GM12875 (cell line): ENCODE results near the gene GRIFIN.

Source experiments
- H3K4me3 ChIP-seq: one replicate; pipeline ENCODE4 v1.5.1; 2011; ENCODE audit warnings: low read depth, low read length, control low read depth
- CTCF ChIP-seq: IDR thresholded peaks from 2 replicates; pipeline ENCODE4 v1.5.1; 2011; ENCODE audit warnings: low read depth, mild to moderate bottlenecking, control low read depth, inconsistent platforms, low read length, moderate library complexity, borderline replicate concordance; ENCODE audit not compliant: insufficient read depth

Gene GRIFIN

GRCh38 chr7:2507917-2508306, 31.7 kb upstream of the GRIFIN start:
- no peak for TF ChIP-seq CTCF

GRCh38 chr7:2507208-2507916, 31.2 kb upstream of the GRIFIN start:
- H3K4me3 ChIP-seq: no peak overlapping the region
- TF ChIP-seq CTCF: no peak

More at GRCh38 chr7:2507917-2508306, 31.7 kb upstream of the GRIFIN start:
- H3K4me3 ChIP-seq: no peak overlapping the region

- TF ChIP-seq CTCF: no peak
Observed at GRCh38 chr7:2505401-2505800, 29.2 kb upstream of the GRIFIN start.

GRCh38 chr7:2504889-2505375, 28.7 kb upstream of the GRIFIN start:
- no peak overlapping the region for H3K4me3 ChIP-seq
- no peak for TF ChIP-seq CTCF

More at GRCh38 chr7:2505401-2505800, 29.2 kb upstream of the GRIFIN start:
- H3K4me3 ChIP-seq: no peak overlapping the region

GRCh38 chr7:2504128-2504888, 28.1 kb upstream of the GRIFIN start:
- no peak overlapping the region for H3K4me3 ChIP-seq
- no peak for TF ChIP-seq CTCF

- H3K4me3 ChIP-seq: no peak overlapping the region
- no peak for TF ChIP-seq CTCF
Observed at GRCh38 chr7:2503056-2503941, 27.1 kb upstream of the GRIFIN start.
